Nephron (organoid): ENCODE data around the gene NMNAT3.

Experiments used
- H3K27ac Mint-ChIP-seq, 3 experiments: 2 replicates each; pipeline ENCODE4 v1.8.0; 2020; ENCODE audit warnings: mixed read lengths in 3 of 3, mild to moderate bottlenecking in 2 of 3, moderate library complexity in 1 of 3
- H3K27me3 Mint-ChIP-seq: 2 replicates; pipeline ENCODE4 v1.8.0; 2021; ENCODE audit warnings: low read depth, mild to moderate bottlenecking, moderate library complexity, mixed read lengths
- H3K36me3 Mint-ChIP-seq: 2 replicates; pipeline ENCODE4 v1.8.0; 2020; ENCODE audit warnings: low read depth, mixed read lengths
- H3K4me1 Mint-ChIP-seq: 2 replicates; pipeline ENCODE4 v1.8.0; 2020; ENCODE audit warnings: mixed read lengths
- H3K4me3 Mint-ChIP-seq, 3 experiments: 2 replicates each; pipeline ENCODE4 v1.8.0; 2020; ENCODE audit warnings: mild to moderate bottlenecking in 3 of 3, mixed read lengths in 3 of 3, moderate library complexity in 2 of 3
- H3K9me3 Mint-ChIP-seq: 2 replicates; pipeline ENCODE4 v1.8.0; 2020; ENCODE audit warnings: mixed read lengths
- TF ChIP-seq, protein P1 (sequence below), 3 experiments: fragments of 200-600 bp; sonication (generic); IDR thresholded peaks; one replicate each; pipeline ENCODE4 v1.5.0; 2021; ENCODE audit warnings: antibody characterized with exemption in 3 of 3; ENCODE audit not compliant: unreplicated experiment in 3 of 3

Gene NMNAT3

DNA sequence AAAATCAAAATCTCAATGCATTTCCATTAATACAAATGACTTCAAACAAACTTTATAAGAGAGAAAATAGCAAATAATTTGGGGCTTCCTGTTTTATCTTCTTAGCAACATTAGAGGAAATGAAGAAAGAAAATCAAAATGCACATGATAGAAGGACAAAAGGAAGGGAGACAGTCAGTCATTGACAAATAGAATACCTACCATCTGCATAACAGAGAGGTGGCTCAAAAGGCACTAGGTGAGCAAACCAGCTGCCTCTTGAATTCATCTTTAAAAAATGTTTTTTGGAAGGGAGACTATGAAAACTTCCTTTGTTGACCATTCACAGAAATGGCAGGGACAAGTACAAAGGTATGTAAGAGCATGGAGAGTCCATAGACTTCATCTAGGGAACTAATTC, 9.4 kb downstream of the NMNAT3 start:
- Mint-ChIP-seq H3K27ac (no peak overlapping the region), H3K9me3 (no peaks in the 10 kb centered on the region), H3K4me3 (no peak overlapping the region), H3K27me3 (peaks cover 3% of the 10 kb centered on the region), H3K4me1 (no peaks in the 10 kb centered on the region), H3K36me3 (no peaks in the 10 kb centered on the region)
- TF ChIP-seq, protein P1, sequence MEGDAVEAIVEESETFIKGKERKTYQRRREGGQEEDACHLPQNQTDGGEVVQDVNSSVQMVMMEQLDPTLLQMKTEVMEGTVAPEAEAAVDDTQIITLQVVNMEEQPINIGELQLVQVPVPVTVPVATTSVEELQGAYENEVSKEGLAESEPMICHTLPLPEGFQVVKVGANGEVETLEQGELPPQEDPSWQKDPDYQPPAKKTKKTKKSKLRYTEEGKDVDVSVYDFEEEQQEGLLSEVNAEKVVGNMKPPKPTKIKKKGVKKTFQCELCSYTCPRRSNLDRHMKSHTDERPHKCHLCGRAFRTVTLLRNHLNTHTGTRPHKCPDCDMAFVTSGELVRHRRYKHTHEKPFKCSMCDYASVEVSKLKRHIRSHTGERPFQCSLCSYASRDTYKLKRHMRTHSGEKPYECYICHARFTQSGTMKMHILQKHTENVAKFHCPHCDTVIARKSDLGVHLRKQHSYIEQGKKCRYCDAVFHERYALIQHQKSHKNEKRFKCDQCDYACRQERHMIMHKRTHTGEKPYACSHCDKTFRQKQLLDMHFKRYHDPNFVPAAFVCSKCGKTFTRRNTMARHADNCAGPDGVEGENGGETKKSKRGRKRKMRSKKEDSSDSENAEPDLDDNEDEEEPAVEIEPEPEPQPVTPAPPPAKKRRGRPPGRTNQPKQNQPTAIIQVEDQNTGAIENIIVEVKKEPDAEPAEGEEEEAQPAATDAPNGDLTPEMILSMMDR (IDR thresholded peaks at IDR 0.05; ENCODE audit: unreplicated experiment in 3 of 3), result no peak

DNA sequence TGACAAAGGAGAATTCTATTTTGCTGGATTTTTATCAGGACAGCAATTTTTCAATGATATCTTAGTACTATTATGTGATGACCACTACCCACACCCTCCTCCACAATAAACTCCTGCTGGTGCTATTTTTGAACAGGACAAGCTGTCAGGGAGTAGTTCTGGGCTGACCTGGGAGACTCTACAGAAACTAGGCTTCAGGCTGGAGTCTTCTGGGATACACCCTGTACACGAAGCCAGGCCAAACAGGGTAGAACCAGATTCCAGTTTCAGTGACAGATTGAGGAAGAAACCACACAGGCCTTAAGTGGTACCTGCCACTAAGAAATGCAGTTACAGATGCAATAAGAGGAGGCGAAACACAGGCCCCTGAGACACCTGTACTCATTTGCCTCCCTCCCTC, 12.8 kb downstream of the NMNAT3 start:
- TF ChIP-seq, protein P1 (IDR thresholded peaks at IDR 0.05; ENCODE audit: unreplicated experiment in 3 of 3), result no peak
- H3K36me3 Mint-ChIP-seq, result no peaks in the 10 kb centered on the region
- H3K4me1 Mint-ChIP-seq, result peaks cover 10% of the 10 kb centered on the region
- no peak overlapping the region for H3K27ac Mint-ChIP-seq
- H3K9me3 Mint-ChIP-seq, result no peaks in the 10 kb centered on the region
- H3K4me3 Mint-ChIP-seq, result no peak overlapping the region
- peaks cover 3% of the 10 kb centered on the region for H3K27me3 Mint-ChIP-seq

DNA sequence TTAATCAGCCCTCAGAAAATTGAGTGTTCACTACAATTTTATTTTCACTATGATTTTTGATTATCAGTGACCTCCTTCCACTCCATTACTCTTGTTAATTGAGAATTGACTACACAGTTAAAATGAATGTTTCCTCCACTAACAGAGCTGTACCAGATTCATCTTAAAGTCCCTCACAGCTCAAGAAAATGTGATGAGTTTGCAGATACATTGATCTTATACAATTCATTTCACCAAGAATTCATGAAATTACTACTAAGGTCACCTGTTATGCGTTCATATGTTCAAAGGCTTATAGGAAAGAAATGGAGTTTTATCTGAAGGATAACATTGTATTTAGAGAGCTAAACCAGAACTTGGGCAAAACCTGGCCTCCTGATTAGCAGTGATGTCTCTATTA, 17.5 kb downstream of the NMNAT3 start:
- H3K36me3 Mint-ChIP-seq, result no peaks in the 10 kb centered on the region
- peaks cover 3% of the 10 kb centered on the region for H3K27me3 Mint-ChIP-seq
- TF ChIP-seq, protein P1 (IDR thresholded peaks at IDR 0.05; ENCODE audit: unreplicated experiment in 3 of 3), result no peak
- no peak overlapping the region for H3K27ac Mint-ChIP-seq
- no peak overlapping the region for H3K4me3 Mint-ChIP-seq
- no peaks in the 10 kb centered on the region for H3K9me3 Mint-ChIP-seq
- H3K4me1 Mint-ChIP-seq, result peaks cover 15% of the 10 kb centered on the region

DNA sequence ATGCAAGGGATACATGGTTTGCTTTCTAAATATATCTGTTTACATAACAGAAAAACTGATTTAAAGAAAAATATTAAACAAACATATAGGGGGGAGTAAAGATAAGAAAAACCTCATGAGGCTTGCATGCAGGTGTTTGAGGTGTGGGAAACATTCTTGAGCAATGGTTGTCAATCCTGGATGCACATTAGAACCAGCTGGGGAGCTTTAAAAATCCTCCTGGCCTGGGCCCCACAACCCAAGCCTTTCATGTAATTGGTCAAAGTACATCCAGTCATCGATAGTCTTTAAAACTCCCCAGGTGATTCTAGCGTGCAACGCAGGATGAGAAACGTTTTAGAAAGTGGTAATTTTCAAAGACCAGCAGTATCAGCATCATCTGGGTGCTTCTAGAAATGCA, 18.3 kb downstream of the NMNAT3 start:
- Mint-ChIP-seq H3K27me3 (peaks cover 3% of the 10 kb centered on the region), H3K36me3 (no peaks in the 10 kb centered on the region), H3K27ac (no peak overlapping the region), H3K9me3 (no peaks in the 10 kb centered on the region), H3K4me1 (peaks cover 19% of the 10 kb centered on the region), H3K4me3 (no peak overlapping the region)
- TF ChIP-seq, protein P1 (IDR thresholded peaks at IDR 0.05; ENCODE audit: unreplicated experiment in 3 of 3), result no peak

DNA sequence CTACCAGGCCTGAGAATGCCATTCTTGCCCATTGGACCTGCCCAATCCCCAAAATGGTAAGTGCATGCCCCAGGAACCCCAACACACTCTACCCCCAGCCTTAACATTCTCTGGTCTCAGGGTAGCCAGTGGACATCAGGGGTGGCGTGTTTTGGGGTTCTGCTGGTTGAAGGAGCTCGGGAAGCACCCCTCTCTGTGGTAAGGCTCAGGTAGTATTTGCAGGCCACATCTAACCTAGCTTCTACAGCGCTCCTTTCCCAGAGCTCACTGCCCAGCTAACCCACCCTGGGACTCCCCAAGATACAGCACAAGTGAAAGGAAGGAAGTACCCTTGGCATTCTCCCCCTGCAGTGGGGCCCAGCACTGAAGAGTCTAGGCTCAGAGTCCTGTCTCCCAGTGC, 19.8 kb downstream of the NMNAT3 start:
- Mint-ChIP-seq H3K27me3 (peaks cover 3% of the 10 kb centered on the region), H3K4me1 (peaks cover 29% of the 10 kb centered on the region), H3K27ac (no peak overlapping the region), H3K9me3 (no peaks in the 10 kb centered on the region), H3K36me3 (no peaks in the 10 kb centered on the region), H3K4me3 (no peak overlapping the region)
- TF ChIP-seq, protein P1 (IDR thresholded peaks at IDR 0.05; ENCODE audit: unreplicated experiment in 3 of 3), result no peak

DNA sequence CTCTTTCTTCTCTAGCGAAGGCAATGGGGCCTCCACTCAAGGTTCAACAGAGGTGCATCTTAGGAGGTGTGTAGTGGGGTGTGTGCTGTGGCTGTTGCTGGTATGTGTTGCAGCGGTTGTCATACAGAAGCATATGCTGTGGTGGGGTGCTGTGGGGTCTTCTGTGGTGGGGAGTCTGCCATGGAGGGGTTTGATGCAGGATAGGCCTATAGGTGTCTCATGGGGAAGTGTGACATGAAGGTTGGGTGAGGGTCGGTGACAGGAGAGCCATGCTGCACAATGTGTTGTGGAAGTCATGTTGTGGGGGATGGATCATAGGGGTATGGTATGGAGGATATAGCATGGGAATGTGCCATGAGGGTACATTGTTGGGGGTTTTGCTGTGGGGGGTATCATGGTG, 20.3 kb downstream of the NMNAT3 start:
- peaks cover 29% of the 10 kb centered on the region for H3K4me1 Mint-ChIP-seq
- TF ChIP-seq, protein P1 (IDR thresholded peaks at IDR 0.05; ENCODE audit: unreplicated experiment in 3 of 3), result no peak
- H3K9me3 Mint-ChIP-seq, result no peaks in the 10 kb centered on the region
- no peak overlapping the region for H3K27ac Mint-ChIP-seq
- H3K4me3 Mint-ChIP-seq, result no peak overlapping the region
- peaks cover 3% of the 10 kb centered on the region for H3K27me3 Mint-ChIP-seq
- H3K36me3 Mint-ChIP-seq, result no peaks in the 10 kb centered on the region
